GM19452 (cell line): ENCODE measurements around the gene NRIP1.

Experiments
- ATAC-seq: cut with Tn5 transposase; IDR thresholded peaks from one replicate; pipeline ENCODE4 v1.9.1; 2021; ENCODE audit not compliant: unreplicated experiment

NRIP1 gene

DNA sequence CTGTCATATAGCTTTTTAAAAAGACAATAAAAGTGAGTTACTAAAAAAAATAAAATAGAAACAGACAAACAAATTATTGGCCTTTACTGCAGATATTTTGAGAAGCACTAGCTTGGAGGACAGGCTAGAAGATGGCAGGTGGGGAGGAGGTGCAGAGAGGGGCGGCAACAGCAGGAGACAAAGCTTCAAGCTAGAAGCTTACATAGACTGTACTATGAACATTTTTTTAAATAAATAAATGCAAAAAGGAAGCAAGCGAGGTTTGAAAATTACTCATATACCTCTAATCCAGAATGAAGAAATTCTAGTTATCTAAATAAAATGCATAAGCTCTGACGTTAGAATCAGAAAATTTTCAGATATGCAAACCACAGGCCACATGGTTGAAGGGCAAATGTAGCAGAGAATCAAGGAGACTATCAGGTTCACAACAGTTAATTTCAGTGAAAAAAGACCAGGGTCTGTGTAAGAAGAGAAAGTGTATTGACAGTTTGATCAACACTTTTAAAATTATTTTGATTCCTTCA, 54.9 kb downstream of the NRIP1 start:
- ATAC-seq = no peak

DNA sequence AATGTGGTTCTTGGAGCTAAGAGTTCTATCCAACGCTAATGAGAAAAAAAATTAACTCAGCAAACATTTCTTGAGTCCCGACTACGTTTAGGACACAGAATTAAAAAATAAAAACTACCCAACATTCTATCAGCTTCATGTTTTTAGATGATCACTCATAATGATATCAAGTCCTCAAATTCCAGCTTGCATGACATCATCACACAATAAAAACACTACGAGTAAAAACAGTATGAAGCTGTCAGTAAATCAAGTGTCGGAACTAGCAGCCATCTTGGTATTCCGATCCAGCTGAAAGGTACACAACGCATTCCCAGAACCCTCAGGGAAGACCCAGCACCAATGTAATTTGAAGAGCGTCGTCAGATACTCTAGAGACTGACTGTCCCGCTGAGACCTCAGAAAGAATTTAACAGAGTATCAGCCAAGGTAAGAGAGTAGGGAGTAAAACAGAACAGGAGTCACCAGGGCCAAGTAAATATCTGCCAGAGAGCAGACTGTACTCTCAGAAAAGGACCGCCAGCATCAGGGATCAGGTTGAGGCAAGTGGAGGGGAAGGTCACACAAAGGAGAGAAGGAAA, 57.0 kb downstream of the NRIP1 start:
- no peak for ATAC-seq

GRCh38 chr21:15006594-15007230, 58.1 kb downstream of the NRIP1 start:
- ATAC-seq = no peak

DNA sequence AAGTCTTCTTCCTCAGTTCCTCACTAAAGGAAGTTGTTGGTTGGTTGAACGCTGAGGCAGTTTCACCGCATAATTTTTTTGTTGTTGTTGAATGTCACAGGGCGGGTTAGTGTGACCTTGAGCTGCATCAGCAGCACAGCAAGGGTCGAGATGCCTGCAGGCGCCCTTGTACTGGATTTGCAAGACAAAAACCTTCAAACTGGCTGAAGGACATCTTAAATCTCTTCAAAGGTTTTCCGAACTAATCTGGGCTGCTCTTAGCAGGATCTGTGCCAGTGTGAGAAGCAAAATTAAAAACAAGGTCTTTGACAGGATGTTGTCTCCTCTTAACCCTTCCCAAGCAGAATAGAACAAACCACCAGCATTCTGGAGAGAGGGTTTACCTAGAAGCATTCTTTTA, 59.4 kb downstream of the NRIP1 start:
- no peak for ATAC-seq

- no peak for ATAC-seq
Observed at GRCh38 chr21:15004721-15005370, 60.0 kb downstream of the NRIP1 start.

DNA sequence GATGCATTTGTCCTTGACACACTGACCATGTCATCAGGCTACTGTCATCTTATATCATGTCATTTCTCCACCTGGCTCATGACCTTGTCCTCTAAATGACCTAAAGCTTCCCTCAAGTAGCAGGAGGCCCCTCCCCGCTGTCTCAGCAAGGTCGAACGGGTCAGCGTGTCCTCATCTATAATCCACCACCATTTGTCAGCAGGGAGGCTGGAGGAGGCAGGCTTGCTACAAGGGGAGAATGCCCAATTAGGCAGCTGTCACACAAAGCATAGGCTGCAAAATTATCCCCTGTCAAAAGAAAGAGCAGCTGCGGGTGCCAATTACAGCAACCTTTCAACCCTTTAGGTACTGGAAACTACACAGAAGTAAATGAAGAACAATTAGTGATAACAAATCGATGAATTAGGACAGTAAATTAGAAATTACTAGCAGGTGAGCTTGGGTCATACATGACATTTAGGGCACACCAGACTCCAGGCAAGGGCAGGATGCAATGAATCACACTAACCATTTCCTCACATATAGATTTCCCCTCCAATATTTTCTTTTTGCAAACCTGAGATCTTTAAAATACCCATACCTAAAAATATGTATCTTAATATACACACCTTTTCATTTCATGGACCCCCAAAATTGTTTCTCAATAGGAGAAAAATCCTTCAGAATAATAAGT, 61.2 kb downstream of the NRIP1 start:
- ATAC-seq = no peak

- ATAC-seq = peak; percentile 66
Observed at GRCh38 chr21:15001857-15002606, 62.8 kb downstream of the NRIP1 start.

DNA sequence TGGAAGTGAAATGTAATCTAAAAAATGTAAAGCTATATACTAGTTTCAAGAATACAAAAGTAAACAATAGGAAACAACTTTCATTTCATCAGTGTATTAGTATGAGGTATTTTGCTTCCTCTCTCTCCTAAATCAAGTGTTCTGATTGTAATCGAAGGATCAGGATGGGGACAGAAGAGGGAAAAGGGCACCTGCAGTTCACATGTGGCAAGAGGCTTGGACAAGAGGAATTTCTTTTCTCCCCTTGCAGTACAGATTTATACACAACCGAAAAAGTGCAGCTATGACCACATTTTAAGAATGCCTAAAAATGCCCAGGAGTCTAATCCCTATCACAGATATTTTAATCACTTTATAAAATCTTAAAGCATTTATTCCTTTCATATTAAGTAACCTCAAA, 63.7 kb downstream of the NRIP1 start:
- ATAC-seq = no peak

DNA sequence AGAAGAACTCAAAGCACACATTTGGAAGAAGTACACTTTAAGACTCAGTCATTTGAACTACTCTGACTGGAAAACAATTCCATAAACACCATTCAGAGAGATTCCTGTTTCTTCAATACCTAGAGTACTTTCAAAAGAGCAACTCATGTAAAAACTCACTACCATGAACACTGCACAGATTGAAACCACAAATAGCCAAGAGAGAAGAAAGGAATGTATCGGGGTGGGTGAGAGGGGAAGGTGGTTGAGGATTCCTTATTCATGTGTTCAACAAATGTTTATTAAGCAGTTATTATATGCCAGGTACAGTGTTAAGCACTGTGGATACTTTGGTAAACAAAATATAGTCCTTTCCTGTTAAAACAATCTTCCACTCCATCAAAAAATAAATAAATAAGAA, 64.7 kb downstream of the NRIP1 start:
- ATAC-seq = no peak

DNA sequence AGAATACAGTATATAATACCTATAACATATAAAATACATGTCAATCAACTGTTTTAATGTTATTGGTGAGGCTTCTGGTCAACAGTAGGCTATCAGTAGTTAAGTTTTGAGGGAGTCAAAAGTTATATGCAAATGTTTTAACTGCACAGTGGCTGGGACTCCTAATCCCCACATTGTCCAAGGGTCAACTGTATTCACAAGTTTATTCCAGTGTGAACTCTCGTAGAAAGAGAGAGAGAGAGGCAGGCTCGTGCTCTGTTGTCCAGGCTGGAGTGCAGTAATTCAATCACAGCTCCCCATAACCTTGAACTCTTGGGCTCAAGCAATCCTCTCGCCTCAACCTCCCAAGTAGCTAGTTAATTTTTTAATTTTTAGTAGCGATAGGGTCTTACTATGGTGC, 66.0 kb downstream of the NRIP1 start:
- no peak for ATAC-seq

GRCh38 chr21:14998336-14998735, 66.5 kb downstream of the NRIP1 start:
- ATAC-seq = no peak

- ATAC-seq = no peak
Observed at GRCh38 chr21:14995695-14996490, 68.9 kb downstream of the NRIP1 start.

- no peak for ATAC-seq
Observed at GRCh38 chr21:14995226-14995625, 69.6 kb downstream of the NRIP1 start.

GRCh38 chr21:14993115-14993514, 71.7 kb downstream of the NRIP1 start:
- no peak for ATAC-seq

- no peak for ATAC-seq
Observed at GRCh38 chr21:14991957-14992356, 72.8 kb downstream of the NRIP1 start.

DNA sequence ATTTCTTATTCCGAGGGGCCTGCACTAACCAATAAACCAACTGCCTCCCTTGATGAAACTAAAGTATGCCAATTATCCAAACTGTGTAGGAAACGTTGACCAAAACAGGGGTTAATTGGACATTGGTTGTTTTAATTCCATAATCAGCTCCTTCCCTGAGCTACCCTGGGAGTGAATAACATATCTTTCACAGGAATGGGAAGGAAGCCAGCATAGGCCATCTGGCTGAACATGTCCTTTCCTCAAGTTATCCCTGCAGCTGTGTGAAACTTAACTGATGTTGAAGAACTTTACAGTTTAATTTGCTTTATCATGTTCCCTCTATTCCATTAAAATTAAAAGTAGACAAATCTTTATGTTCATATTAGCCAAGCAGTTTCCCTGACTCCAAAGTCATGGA, 75.4 kb downstream of the NRIP1 start:
- ATAC-seq = no peak

GRCh38 chr21:14988760-14989159, 76.0 kb downstream of the NRIP1 start:
- ATAC-seq = no peak

DNA sequence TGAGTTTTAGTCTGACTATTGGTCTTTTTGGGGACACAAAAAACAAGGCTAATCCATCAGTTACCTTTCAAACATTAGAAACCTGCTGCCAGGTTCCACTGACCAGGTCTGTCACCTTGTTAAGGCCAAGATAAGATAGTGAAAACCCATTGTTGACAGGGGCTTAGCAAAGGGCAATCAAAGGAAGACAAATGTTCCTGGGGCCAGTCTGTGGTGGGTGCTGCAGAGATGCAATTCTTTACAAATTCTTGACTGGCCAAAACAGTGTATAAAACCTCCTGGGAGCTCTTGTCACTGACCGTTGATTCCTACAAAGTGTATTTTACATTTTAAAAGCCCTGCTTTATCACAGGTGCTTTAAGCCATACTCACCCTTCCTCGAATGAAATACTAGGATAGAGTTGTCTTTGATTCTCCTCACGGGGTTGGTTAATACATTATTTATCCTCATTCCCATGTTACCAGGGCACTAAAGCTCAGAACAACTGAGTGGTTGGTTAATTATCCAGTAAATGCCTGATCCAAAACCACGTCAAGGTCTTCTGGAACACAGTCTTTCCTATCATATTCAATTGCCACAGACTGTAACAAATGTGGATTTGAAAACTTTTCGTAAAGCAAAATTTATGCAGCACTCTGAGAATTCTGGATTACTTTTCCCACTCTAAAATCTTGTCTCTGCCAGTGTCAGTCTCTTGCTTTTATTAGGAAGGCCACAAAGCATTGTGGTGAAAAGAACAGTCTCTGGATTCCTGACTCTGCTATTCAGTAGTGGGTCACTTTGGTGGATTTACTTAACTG, 77.2 kb downstream of the NRIP1 start:
- ATAC-seq = no peak

DNA sequence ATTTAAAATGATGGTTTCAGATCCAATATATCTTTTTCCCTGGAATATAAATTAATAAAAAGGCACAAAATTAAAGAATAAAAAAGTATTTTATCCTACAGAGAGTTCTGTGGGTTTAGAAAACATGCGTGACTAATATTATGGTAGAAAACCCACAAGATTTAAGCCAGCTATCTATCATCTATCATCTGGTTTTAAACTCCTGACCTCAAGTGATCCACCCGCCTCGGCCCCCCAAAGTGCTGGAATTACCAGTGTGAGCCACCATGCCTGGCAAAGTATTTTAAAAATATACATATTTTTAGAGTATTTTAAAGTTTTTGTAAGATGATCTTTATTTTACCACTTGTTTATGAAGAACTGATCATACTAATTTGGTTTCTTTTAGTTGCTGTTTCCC, 79.5 kb downstream of the NRIP1 start:
- no peak for ATAC-seq

- no peak for ATAC-seq
Observed at GRCh38 chr21:14982336-14982735, 82.5 kb downstream of the NRIP1 start.
